AG04449 (cell line): ENCODE results near the gene ASGR2.

Source experiments
- CTCF ChIA-PET: fragments of 350-600 bp; formaldehyde crosslinking; extraction: SDS; loops from one replicate; lab custom pipeline; 2021; ENCODE audit warnings: antibody characterized with exemption; lab: Yijun Ruan, JAX
- POLR2A ChIA-PET: fragments of 400-600, 350-600 bp; formaldehyde crosslinking; extraction: SDS; loops from one replicate; lab custom pipeline; 2020; ENCODE audit warnings: antibody characterized with exemption, inconsistent platforms; lab: Yijun Ruan, JAX
- DNase-seq: peaks from one replicate; pipeline ENCODE4 v3.0.0-alpha.2; 2010; ENCODE audit warnings: low read depth, low spot score
- H3K4me3 ChIP-seq: 2 replicates; pipeline ENCODE4 v1.5.1; 2011; ENCODE audit warnings: low read depth, mild to moderate bottlenecking, control low read depth, low read length
- CTCF ChIP-seq: IDR thresholded peaks from one replicate; pipeline ENCODE4 v1.5.1; 2011; ENCODE audit warnings: mild to moderate bottlenecking, moderate library complexity, low read length, control low read depth, inconsistent platforms; ENCODE audit not compliant: insufficient read depth; ENCODE audit errors: missing control alignments

ASGR2 gene

GRCh38 chr17:7080456-7081041 lies 34.1 kb downstream of the ASGR2 start:
- ChIA-PET POLR2A (no interaction called here), CTCF (interaction anchor here (1.0 to 1.1 kb wide), 3 partner anchors 28 to 55 kb away, joined by 3 to 4 read pairs (median 4); no protein-coding TSS in a partner anchor)
- H3K4me3 ChIP-seq, result no peak overlapping the region
- no peak for DNase-seq
- no peak for TF ChIP-seq CTCF

DNA sequence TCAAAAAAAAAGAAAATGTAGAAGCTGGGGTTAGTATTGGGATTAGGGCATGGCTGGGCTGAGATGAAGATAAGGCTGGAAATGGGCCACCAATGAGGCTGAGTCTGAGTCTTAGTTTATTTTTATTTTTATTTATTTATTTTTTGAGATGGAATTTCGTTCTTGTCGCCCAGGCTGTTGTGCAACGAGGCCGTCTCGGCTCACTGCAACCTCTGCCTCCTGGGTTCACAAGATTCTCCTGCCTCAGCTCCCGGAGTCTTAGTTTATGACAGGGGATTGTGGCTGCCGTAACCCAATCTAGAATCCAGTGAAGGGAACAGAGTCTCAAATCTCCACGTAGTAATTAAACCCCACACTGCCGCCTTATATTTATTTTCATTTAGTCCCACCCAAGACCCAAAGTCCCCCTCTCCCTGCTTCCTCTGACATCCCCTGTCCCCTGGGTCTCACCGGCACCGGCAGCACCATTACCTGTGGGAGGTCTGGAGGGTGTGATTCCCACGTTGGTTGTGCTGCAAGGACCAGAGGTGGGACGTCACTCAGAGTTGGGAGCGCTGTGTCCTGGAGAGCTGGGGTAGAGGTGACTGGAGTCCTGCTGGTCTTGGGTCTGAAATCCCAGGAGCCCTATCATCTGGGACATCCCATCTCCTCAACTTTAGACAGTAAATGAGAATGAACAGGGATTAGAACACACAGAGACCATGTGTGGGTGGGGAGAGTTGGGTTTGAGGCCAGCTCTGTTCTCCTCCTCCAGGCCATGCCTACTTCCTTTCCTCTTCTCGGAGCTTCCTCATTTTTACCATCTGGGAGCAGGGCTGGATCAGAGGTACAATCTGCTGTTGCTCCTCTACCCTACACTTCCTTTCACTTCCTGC lies 34.8 kb downstream of the ASGR2 start, which contains the start of gene CLEC10A:
TSS of gene CLEC10A (minus strand) at position 671 of the 875 bp plus-strand sequence. CDS start 1,439 bp downstream, outside the sequence.
- no peak for DNase-seq
- no peak within 1 kb of the TSS for H3K4me3 ChIP-seq
- CTCF ChIA-PET, result interaction anchor here (1.0 to 1.2 kb wide), 3 partner anchors 27 to 57 kb away, joined by 3 to 4 read pairs (median 3); no protein-coding TSS in a partner anchor
- POLR2A ChIA-PET, result no interaction called here
- no peak for TF ChIP-seq CTCF

DNA sequence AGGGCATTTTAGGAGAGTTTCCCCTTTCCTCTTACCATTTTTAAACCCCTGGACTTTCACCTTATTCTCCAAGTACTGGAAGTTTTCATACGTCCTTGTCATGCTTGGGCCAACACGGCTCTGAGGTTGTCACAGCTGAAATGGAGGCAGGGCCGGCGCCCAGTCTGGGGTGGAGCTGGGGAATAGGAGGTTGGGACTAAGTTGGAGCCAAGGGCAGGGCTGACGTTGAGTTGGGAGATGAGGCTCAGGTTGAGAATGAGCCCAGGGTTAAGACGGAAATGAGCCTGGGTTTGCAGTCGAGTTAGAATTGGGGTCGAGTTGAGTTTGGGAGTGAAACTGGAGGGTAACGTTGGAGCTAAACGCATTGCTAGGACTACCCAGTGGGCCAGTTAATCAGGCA lies 35.9 kb downstream of the ASGR2 start:
- TF ChIP-seq CTCF, result no peak
- ChIA-PET POLR2A (no interaction called here), CTCF (interaction anchor here (1.1 to 1.2 kb wide), 2 partner anchors 8 to 58 kb away, joined by 3 to 4 read pairs; no protein-coding TSS in a partner anchor)
- no peak for DNase-seq
- H3K4me3 ChIP-seq, result no peak overlapping the region

GRCh38 chr17:7077911-7078546 lies 36.6 kb downstream of the ASGR2 start:
- ChIA-PET CTCF (interaction anchor here (1.1 kb wide), 1 partner anchor 9 kb away, joined by 4 read pairs; no protein-coding TSS in a partner anchor), POLR2A (no interaction called here)
- no peak overlapping the region for H3K4me3 ChIP-seq
- TF ChIP-seq CTCF, result no peak
- no peak for DNase-seq

GRCh38 chr17:7074931-7075330 lies 39.7 kb downstream of the ASGR2 start:
- CTCF ChIA-PET, result interaction anchor here (1.0 to 1.3 kb wide), 3 partner anchors 22 to 70 kb away, joined by 3 to 5 read pairs (median 4); no protein-coding TSS in a partner anchor

More at GRCh38 chr17:7074931-7075330, 39.7 kb downstream of the ASGR2 start:
- POLR2A ChIA-PET, result interaction anchor here (0.6 kb wide), 1 partner anchor 488 kb away, joined by 3 read pairs; no protein-coding TSS in a partner anchor
- TF ChIP-seq CTCF, result no peak
- no peak overlapping the region for H3K4me3 ChIP-seq
- DNase-seq, result no peak
